HUES64 (cell line): ENCODE measurements around the gene ANKDD1A. TPM values are rescaled to one million over a fixed set of nuclear protein-coding genes. Genes with fewer than 3 reads are reported as not detected.
A peak's percentile ranks its signal among the peaks of the same experiment; 100 is the strongest.

Source experiments
- H3K27ac ChIP-seq: 2 replicates; pipeline ENCODE4 v1.7.0; 2013; ENCODE audit warnings: low read depth, low read length, inconsistent platforms
- H3K27me3 ChIP-seq: 2 replicates; pipeline ENCODE4 v1.6.1; 2013; ENCODE audit warnings: mild to moderate bottlenecking, low read length; ENCODE audit not compliant: insufficient read depth
- H3K36me3 ChIP-seq: 2 replicates; pipeline ENCODE4 v1.6.1; 2013; ENCODE audit warnings: mild to moderate bottlenecking, low read length; ENCODE audit not compliant: insufficient read depth
- H3K4me1 ChIP-seq: 2 replicates; pipeline ENCODE4 v1.6.1; 2013; ENCODE audit warnings: mild to moderate bottlenecking, low read length, moderate library complexity; ENCODE audit not compliant: insufficient read depth
- H3K4me3 ChIP-seq: 2 replicates; pipeline ENCODE4 v1.5.1; 2013; ENCODE audit warnings: mild to moderate bottlenecking, low read length, moderate library complexity
- H3K9ac ChIP-seq: 2 replicates; pipeline ENCODE4 v1.6.1; 2013; ENCODE audit warnings: mild to moderate bottlenecking, low read depth, low read length
- H3K9me3 ChIP-seq: 2 replicates; pipeline ENCODE4 v1.6.1; 2013; ENCODE audit warnings: low read depth, low read length; ENCODE audit not compliant: insufficient read depth
- WGBS: fragments of 150-250, 120-280 bp; methylation state at CpG from one replicate; pipeline ENCODE4 v1.1.7; 2013; ENCODE audit warnings: missing lambda C conversion rate; 5-methylcytosine and 5-hydroxymethylcytosine counted together
- polyA plus RNA-seq, 2 experiments: library from polyadenylated mRNA; stranded (reverse); fragments of 50-300 nt; gene quantifications; one replicate each; pipeline ENCODE4 v1.2.3, GENCODE V29; 2013

Gene ANKDD1A
- 2.5 TPM for polyA plus RNA-seq (2013, experiment 1 of 2)
- 2.7 TPM for polyA plus RNA-seq (2013, experiment 2 of 2)

DNA sequence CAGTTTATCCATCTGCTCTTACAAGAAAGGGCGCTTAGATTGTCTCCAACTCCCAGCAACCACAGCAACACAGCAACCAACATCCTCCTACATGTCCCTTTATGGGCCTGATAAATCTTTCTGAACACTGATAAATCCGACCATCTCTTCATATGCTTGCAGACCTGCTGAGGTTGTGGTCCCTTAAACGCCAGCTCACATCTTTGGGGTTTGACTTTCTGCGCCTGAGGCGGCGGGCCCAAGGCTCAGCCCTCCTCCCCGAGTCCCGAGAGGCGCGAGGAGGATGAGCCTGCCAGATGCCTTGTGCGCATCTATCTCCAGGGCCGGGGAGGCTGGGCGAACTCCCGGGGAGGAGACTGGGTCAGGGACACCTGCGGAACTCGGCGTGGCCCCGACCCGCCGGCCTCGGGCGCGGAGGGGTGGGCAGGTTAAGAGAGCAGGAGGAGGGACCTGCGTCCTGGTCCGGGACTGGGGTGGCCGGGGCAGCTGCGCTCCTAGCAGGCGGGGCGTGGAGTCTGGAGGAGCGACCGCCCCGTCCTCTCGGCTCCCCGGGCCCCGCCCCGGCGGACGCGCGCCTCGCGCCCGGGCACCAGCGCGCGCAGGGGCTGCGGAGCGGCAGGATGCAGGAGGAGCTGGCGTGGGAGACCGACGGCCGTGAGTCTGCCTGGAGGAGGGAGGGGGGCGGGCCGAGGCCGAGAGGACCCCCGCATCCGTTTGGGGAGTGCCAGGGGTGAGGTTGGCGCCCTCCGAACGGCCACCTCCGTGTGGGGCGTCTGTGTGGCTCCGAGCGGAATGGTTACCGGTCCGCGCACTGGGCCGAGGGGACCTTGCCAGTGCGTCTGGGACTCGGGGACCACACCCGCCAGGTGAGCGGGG, at the start of gene ANKDD1A:
Gene ANKDD1A (plus strand): TSS at position 592 of the 876 bp plus-strand sequence. CDS start 29 bp downstream, at position 621.
- Histone ChIP-seq H3K27me3 (peaks cover 30% of the 10 kb centered on the region), H3K9ac (peak within 1 kb of the TSS; percentile 53), H3K9me3 (peaks cover 4% of the 10 kb centered on the region), H3K4me3 (peak within 1 kb of the TSS; percentile 76), H3K4me1 (0 out of 2 replicates have a peak, but pooled peaks cover 4% of the 10 kb centered on the region), H3K36me3 (no peaks in the 10 kb centered on the region), H3K27ac (no peak within 1 kb of the TSS)
- WGBS = 4% methylated on average over 72 of the region's 72 CpGs

DNA sequence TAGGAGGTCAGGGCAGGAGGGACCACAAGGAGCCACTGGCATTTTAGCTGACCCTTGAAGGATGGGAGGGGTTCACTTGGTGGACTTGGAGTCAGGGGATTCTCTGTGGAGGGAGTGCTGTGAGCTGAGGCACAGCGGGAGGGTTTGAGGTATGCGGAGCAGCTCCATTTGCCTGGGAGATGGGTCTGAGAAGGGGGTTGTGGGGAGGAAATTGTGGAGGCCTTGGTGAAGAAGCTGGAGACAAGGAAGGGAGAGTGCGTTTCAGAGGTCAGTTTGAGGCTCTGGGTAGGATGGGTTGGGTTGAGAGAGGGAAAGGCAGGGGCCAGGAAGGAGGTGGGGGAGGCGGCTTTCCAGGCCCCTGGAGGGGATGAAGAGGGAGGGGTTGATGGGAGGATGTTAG, 49.7 kb upstream of the ANKDD1A start:
- H3K4me3 ChIP-seq = no peak overlapping the region
- H3K36me3 ChIP-seq = peaks cover 53% of the 10 kb centered on the region
- no peak overlapping the region for H3K9ac ChIP-seq
- no peaks in the 10 kb centered on the region for H3K9me3 ChIP-seq
- no peaks in the 10 kb centered on the region for H3K27me3 ChIP-seq
- peaks cover 30% of the 10 kb centered on the region for H3K4me1 ChIP-seq
- 46% methylated on average over 4 of the region's 4 CpGs for WGBS
- H3K27ac ChIP-seq = peak overlapping the region; percentile 48; the same call in 1 of the 2 replicates

DNA sequence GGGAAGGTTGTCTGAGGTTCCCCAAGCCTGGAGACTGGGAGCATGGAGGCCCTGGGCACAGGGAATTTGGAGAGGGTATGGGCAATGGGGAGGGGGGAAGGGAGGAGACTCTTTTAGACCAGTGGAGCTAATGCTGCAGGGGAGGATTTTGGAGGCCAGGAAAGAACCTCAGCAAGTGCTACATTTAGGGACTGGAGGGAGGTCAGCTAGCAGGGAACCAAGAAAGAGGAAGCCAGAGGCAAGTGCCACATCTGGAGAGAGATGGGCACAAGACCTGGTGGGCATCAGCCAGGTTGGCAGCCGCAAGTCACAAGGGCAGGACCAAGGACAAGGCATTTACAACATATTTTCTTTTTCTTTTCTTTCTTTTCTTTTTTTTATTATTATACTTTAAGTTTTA, 49.3 kb upstream of the ANKDD1A start:
- Histone ChIP-seq H3K27ac (no peak overlapping the region), H3K4me3 (no peak overlapping the region), H3K4me1 (peaks cover 30% of the 10 kb centered on the region), H3K9ac (no peak overlapping the region), H3K9me3 (no peaks in the 10 kb centered on the region), H3K27me3 (no peaks in the 10 kb centered on the region), H3K36me3 (peaks cover 55% of the 10 kb centered on the region)
- WGBS = 92% methylated on average over 1 of the region's 1 CpG

DNA sequence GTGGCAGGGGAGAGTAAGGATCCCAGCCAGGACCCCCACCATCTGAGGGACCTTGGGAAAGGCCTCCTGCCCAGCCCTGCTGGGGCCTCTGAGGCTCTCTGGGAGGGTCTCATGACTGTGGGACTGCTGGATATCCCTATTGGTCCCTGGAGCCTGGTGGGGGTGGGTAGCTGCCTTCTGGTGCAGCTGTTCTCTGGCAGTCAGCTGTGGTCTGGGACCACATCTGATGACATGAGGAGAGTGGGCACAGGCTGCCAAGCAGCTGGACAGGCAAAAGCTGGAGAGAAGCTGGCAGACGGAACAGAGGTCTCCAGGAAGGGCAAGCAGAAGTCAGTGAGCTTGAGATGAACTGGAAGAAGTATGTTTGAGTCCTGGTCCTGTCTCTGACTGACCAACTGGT, 47.6 kb upstream of the ANKDD1A start:
- peaks cover 22% of the 10 kb centered on the region for H3K4me1 ChIP-seq
- H3K27ac ChIP-seq = no peak overlapping the region
- H3K9me3 ChIP-seq = no peaks in the 10 kb centered on the region
- no peak overlapping the region for H3K9ac ChIP-seq
- no peak overlapping the region for H3K4me3 ChIP-seq
- WGBS = 90% methylated on average over 1 of the region's 1 CpG
- peaks cover 50% of the 10 kb centered on the region for H3K36me3 ChIP-seq
- no peaks in the 10 kb centered on the region for H3K27me3 ChIP-seq

DNA sequence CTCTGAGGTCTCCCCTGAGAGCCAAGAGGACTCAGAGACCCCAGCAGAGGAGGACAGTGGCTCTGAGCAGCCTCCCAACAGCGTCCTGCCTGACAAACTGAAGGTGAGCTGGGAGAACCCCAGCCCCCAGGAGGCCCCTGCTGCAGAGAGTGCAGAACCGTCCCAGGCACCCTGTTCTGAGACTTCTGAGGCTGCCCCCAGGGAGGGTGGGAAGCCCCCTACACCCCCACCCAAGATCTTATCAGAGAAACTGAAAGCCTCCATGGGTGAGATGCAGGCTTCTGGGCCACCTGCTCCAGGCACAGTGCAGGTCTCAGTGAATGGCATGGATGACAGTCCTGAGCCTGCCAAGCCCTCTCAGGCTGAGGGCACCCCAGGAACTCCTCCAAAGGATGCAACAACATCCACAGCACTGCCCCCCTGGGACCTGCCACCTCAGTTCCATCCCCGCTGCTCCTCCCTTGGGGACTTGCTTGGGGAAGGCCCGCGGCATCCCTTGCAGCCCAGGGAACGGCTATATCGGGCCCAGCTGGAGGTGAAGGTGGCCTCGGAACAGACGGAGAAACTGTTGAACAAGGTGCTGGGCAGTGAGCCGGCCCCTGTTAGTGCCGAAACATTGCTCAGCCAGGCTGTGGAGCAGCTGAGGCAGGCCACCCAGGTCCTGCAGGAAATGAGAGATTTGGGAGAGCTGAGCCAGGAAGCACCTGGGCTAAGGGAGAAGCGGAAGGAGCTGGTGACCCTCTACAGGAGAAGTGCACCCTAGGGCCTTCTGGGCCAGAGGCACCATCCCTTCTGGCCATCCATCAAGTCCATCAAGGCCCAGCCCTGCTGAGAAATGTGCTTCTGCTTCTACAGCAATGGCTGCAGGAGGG, 46.3 kb upstream of the ANKDD1A start:
- WGBS = 93% methylated on average over 12 of the region's 12 CpGs
- Histone ChIP-seq H3K9ac (peak overlapping the region; percentile 13; the same call in 1 of the 2 replicates), H3K36me3 (peaks cover 39% of the 10 kb centered on the region), H3K4me1 (peaks cover 22% of the 10 kb centered on the region), H3K27ac (peak overlapping the region; percentile 50; the same call in 1 of the 2 replicates), H3K9me3 (no peaks in the 10 kb centered on the region), H3K27me3 (no peaks in the 10 kb centered on the region), H3K4me3 (no peak overlapping the region)

DNA sequence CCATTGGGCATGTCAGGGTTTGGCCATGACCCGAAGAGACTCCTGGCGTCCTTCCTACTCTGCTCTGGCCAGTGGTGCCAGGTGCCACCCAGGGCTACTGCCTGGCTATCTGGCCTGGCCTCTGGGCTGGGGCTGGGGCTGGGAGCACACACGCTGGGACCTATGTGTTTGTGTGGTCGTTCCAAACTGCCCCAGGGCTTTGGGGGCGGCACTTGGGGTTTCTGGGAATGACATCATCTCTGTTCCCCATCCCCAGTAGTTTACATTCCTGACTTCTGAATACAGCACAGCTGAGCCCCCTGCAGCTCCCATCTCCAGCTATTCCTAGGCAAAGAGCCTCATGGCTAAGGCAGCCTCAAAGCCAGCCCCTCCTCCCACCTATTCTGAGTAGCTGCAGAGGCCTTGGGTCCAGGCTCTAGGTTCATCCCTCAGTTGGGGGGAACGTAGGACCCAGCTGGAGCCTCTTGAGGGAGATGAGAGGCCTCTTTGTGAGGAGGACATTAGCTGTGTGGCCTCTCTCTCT, 45.6 kb upstream of the ANKDD1A start:
- Histone ChIP-seq H3K4me1 (peaks cover 22% of the 10 kb centered on the region), H3K9ac (peak overlapping the region; percentile 35; the same call in 1 of the 2 replicates), H3K4me3 (no peak overlapping the region), H3K9me3 (no peaks in the 10 kb centered on the region), H3K27me3 (no peaks in the 10 kb centered on the region), H3K36me3 (peaks cover 32% of the 10 kb centered on the region), H3K27ac (peak overlapping the region; percentile 53; the same call in 1 of the 2 replicates)
- WGBS = 61% methylated on average over 6 of the region's 6 CpGs

DNA sequence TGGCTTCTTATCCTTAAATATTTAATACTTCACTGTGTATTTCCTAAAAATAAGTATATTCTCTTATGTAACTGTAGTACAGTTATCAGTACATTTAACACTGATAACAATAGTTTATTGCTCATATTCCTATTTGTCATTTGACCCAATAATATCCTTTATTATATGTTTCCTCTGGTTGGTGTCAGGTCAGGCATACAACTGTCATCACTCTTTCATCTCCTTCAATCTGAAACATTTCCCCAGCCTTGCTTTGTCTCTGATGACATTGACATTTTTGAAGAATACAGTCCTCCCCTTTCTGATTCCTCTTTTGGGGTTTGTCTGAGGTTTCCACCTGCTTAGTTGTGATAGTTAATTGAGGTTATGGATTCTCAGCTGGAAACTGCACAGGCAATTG, 42.2 kb upstream of the ANKDD1A start:
- H3K9ac ChIP-seq = no peak overlapping the region
- peaks cover 16% of the 10 kb centered on the region for H3K4me1 ChIP-seq
- H3K27ac ChIP-seq = no peak overlapping the region
- no peaks in the 10 kb centered on the region for H3K27me3 ChIP-seq
- H3K9me3 ChIP-seq = no peaks in the 10 kb centered on the region
- no peak overlapping the region for H3K4me3 ChIP-seq
- H3K36me3 ChIP-seq = peaks cover 20% of the 10 kb centered on the region

DNA sequence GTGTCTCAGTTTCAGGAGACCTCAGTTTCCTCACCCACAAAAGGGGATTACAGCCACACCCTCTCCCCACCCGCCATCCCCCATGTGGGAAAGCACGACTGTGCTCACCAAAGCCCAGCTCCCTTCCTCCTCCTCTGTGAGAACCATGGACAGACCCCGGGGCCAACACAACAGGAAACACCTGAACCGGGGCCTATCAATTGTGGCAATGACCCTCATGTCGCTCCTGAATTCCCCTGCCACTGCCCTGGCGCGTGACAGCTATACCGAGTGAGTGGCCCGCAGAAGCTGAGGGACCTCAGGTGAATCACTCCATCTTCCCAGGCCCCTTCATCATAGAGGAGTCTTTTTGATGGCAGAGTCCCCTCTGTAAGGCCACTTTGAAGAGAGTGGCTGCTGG, 41.3 kb upstream of the ANKDD1A start:
- Histone ChIP-seq H3K27me3 (no peaks in the 10 kb centered on the region), H3K36me3 (peaks cover 13% of the 10 kb centered on the region), H3K9me3 (no peaks in the 10 kb centered on the region), H3K4me1 (peaks cover 24% of the 10 kb centered on the region), H3K9ac (no peak overlapping the region), H3K27ac (no peak overlapping the region), H3K4me3 (no peak overlapping the region)
- 88% methylated on average over 9 of the region's 9 CpGs for WGBS

DNA sequence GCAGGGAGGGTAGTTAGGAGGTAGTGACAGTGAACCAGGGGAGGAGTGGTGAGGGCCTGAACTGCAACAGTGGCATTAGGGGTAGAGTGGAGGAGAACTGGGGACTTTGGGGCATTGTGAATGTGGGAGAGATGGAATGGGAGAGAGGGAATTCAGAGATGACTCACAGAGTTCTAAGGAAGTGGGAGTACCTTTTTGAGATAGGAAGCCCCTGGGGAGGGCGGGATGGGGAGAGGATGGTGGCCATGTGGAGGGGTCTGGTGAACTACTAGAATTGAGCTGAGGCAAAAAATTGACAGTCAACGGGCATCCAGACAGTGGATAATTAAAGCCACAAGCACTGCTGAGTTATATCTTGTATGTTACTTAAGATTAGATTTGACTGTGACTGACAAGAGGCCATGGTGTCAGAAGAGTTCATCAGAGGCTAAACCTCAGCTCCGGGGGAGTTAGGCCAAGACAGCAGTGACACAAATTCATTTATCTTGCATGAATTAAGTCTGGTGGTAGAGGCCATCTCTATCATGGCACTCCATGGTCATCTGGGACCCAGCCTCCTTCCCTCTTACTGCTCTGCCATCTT, 36.0 kb upstream of the ANKDD1A start:
- no peaks in the 10 kb centered on the region for H3K36me3 ChIP-seq
- H3K4me1 ChIP-seq = peaks cover 21% of the 10 kb centered on the region
- H3K27ac ChIP-seq = no peak overlapping the region
- H3K9me3 ChIP-seq = no peaks in the 10 kb centered on the region
- no peak overlapping the region for H3K9ac ChIP-seq
- no peak overlapping the region for H3K4me3 ChIP-seq
- no peaks in the 10 kb centered on the region for H3K27me3 ChIP-seq
- WGBS = 84% methylated on average over 3 of the region's 3 CpGs

DNA sequence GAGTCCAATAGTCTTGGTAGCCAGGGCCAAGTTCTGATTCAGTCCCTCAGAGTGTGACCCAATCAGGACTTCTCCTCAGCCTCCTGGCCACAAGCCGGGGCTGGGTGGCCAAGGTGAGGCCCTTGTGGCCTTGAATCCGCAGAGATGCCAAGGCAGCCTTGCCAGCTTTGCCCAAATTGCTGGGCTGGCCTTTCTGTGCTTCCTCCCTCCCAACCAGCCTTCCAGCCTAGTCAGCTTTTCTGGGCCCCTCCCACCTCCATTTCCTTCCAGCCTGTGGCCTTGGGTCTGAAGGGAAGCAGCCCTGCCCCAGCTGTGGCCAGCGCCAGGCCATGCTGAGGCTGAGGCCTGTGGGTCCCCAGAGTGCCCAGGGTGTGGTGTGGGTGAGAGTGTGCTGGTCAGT, 34.3 kb upstream of the ANKDD1A start:
- H3K4me1 ChIP-seq = peaks cover 24% of the 10 kb centered on the region
- H3K36me3 ChIP-seq = no peaks in the 10 kb centered on the region
- H3K4me3 ChIP-seq = no peak overlapping the region
- no peaks in the 10 kb centered on the region for H3K9me3 ChIP-seq
- WGBS = 85% methylated on average over 3 of the region's 3 CpGs
- H3K9ac ChIP-seq = no peak overlapping the region
- no peaks in the 10 kb centered on the region for H3K27me3 ChIP-seq
- H3K27ac ChIP-seq = no peak overlapping the region
